Activated CD4-positive, alpha-beta T cell treated with anti-CD3 and anti-CD28 coated beads for 36 hours (primary cell): ENCODE measurements around the gene CYP2B6. TPM values are rescaled to one million over a fixed set of nuclear protein-coding genes. Genes with fewer than 3 reads are reported as not detected.
"Not testable (repeated sequence)": the region's sequence is repeated elsewhere in the genome, so short reads cannot be mapped to it uniquely, and the experiment has no call there.

ENCODE experiments used
- ATAC-seq: fragments of 200-7000 bp; cut with Tn5 transposase; one replicate; pipeline ENCODE4 v1.10.0; 2021; ENCODE audit warnings: mild to moderate bottlenecking, moderate library complexity
- CTCF ChIA-PET: fragments of 350-600 bp; sonication (Branson Sonifier 250); formaldehyde crosslinking; loops from one replicate; lab custom pipeline; 2021; ENCODE audit warnings: antibody characterized with exemption; lab: Charles Lee
- POLR2A ChIA-PET: fragments of 350-600 bp; sonication (Branson Sonifier 250); formaldehyde crosslinking; loops from one replicate; lab custom pipeline; 2021; ENCODE audit warnings: antibody characterized with exemption, inconsistent platforms; lab: Charles Lee
- DNase-seq: peaks from one replicate; pipeline ENCODE4 v3.0.0-alpha.2; 2020
- H3K27ac Mint-ChIP-seq: one replicate; pipeline ENCODE4 v1.8.0; 2021; ENCODE audit warnings: mixed read lengths
- H3K27me3 Mint-ChIP-seq: one replicate; pipeline ENCODE4 v1.8.0; 2021; ENCODE audit warnings: mixed read lengths
- H3K36me3 Mint-ChIP-seq: one replicate; pipeline ENCODE4 v1.8.0; 2021; ENCODE audit warnings: low read depth, mixed read lengths
- H3K4me1 Mint-ChIP-seq: one replicate; pipeline ENCODE4 v1.8.0; 2021; ENCODE audit warnings: mixed read lengths
- H3K4me3 Mint-ChIP-seq: one replicate; pipeline ENCODE4 v1.8.0; 2021; ENCODE audit warnings: mild to moderate bottlenecking, moderate library complexity, mixed read lengths
- H3K9me3 Mint-ChIP-seq: one replicate; pipeline ENCODE4 v1.8.0; 2021; ENCODE audit warnings: low read depth, mixed read lengths
- intact Hi-C, 2 experiments: fragments of 100-400 bp; cut with DNase I in 1 of 2; cut with micrococcal nuclease in 1 of 2; formaldehyde crosslinking; loops; one replicate each; pipeline versions ENCODE4 v1.14.2 to v1.15.1; 2022 to 2024; cut with DNase I, micrococcal nuclease
- total RNA-seq, 2 experiments: library from RNA; stranded (reverse); gene quantifications; one replicate each; pipeline ENCODE4 v1.2.3, GENCODE V29; 2021

CYP2B6 gene
- total RNA-seq, 2 experiments from 2014 or later = not detected

- intact Hi-C loops = no loop called here
- H3K27me3 Mint-ChIP-seq = peaks cover 5% of the 10 kb centered on the region
- no peak overlapping the region for H3K4me3 Mint-ChIP-seq
- no peak overlapping the region for H3K27ac Mint-ChIP-seq
- H3K9me3 Mint-ChIP-seq = no peaks in the 10 kb centered on the region
- no peak for ATAC-seq
- H3K36me3 Mint-ChIP-seq = no peaks in the 10 kb centered on the region
- ChIA-PET CTCF (no interaction called here), POLR2A (no interaction called here)
- no peak for DNase-seq
- no peaks in the 10 kb centered on the region for H3K4me1 Mint-ChIP-seq
Observed at GRCh38 chr19:41039806-41040205, 48.7 kb downstream of the CYP2B6 start.

GRCh38 chr19:41045095-41045494, 54.0 kb downstream of the CYP2B6 start:
- DNase-seq, H3K27me3 Mint-ChIP-seq, POLR2A ChIA-PET, intact Hi-C loops, H3K36me3 Mint-ChIP-seq, H3K4me1 Mint-ChIP-seq, H3K9me3 Mint-ChIP-seq, H3K4me3 Mint-ChIP-seq, ATAC-seq: not testable (repeated sequence)
- CTCF ChIA-PET = interaction anchor here (0.6 kb wide), 3 partner anchors 64 to 1121 kb away, joined by 3 to 4 read pairs (median 3); no protein-coding TSS in a partner anchor
- H3K27ac Mint-ChIP-seq = peak overlapping the region; percentile 27

- no peaks in the 10 kb centered on the region for H3K36me3 Mint-ChIP-seq
- POLR2A ChIA-PET = interaction anchor here (0.6 kb wide), 1 partner anchor 29 kb away, joined by 3 read pairs; no protein-coding TSS in a partner anchor
- peaks cover 15% of the 10 kb centered on the region for H3K27me3 Mint-ChIP-seq
- no peaks in the 10 kb centered on the region for H3K9me3 Mint-ChIP-seq
- ATAC-seq (no peak), DNase-seq (no peak)
- CTCF ChIA-PET = interaction anchor here (0.5 kb wide), 1 partner anchor 392 kb away, joined by 3 read pairs; no protein-coding TSS in a partner anchor
- intact Hi-C loops = no loop called here
- H3K4me1 Mint-ChIP-seq = no peaks in the 10 kb centered on the region
- no peak overlapping the region for H3K4me3 Mint-ChIP-seq
- H3K27ac Mint-ChIP-seq = no peak overlapping the region
Observed at GRCh38 chr19:41050426-41050825, 59.3 kb downstream of the CYP2B6 start.

GRCh38 chr19:41052162-41052561, 61.1 kb downstream of the CYP2B6 start:
- ATAC-seq, intact Hi-C loops, H3K9me3 Mint-ChIP-seq, POLR2A ChIA-PET, H3K36me3 Mint-ChIP-seq, H3K4me3 Mint-ChIP-seq, H3K27ac Mint-ChIP-seq, H3K4me1 Mint-ChIP-seq, DNase-seq: not testable (repeated sequence)
- CTCF ChIA-PET = interaction anchor here (0.6 to 0.7 kb wide), 2 partner anchors 87 to 303 kb away, joined by 3 read pairs; no protein-coding TSS in a partner anchor
- H3K27me3 Mint-ChIP-seq = peaks cover 19% of the 10 kb centered on the region

DNA sequence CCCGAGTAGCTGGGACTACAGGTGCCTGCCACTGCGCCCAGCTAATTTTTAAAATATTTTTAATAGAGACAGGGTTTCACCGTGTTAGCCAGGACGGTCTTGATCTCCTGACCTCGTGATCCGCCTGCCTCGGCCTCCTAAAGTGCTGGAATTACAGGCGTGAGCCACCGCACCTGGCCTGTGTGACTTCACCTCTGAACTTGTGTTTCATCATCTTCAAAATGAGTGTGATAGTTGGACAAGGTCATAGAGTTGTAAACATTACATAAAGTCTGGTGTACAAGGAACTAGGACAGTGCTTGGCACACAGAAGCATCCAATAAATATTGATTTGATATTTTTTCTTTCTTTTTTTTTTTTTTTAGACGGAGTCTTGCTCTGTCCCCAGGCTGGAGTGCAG, 62.2 kb downstream of the CYP2B6 start:
- DNase-seq, H3K9me3 Mint-ChIP-seq, H3K36me3 Mint-ChIP-seq, CTCF ChIA-PET, POLR2A ChIA-PET, intact Hi-C loops, H3K27ac Mint-ChIP-seq, H3K4me1 Mint-ChIP-seq, ATAC-seq, H3K4me3 Mint-ChIP-seq: not testable (repeated sequence)
- peaks cover 23% of the 10 kb centered on the region for H3K27me3 Mint-ChIP-seq

DNA sequence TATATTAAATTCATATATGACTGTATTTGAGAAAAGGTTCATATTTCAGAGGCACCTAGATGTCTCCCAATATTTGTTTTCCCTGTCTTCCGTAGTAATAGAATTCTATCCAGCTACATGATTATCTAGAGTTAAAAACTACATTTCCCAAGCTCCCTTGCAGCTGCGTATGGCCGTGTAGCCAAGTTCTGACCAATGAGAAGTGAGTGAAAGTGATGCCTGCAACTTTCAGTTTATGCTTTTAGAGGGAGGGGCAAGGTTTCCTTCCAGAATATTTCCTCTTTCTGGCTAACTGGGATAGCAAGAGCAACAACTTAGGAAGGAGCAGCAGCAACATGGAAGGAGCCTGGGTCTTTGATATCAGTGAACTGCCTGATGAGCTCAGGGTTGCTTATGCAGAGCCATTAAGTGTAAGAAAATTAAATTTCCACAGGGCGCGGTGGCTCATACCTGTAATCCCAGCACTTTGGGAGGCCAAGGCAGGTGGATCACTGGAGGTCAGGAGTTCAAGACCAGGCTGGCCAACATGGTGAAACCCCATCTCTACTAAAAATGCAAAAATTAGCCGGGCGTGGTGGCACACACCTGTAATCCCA, 74.0 kb downstream of the CYP2B6 start:
- Mint-ChIP-seq H3K4me1 (no peaks in the 10 kb centered on the region), H3K9me3 (no peaks in the 10 kb centered on the region), H3K27ac (no peak overlapping the region), H3K4me3 (no peak overlapping the region), H3K27me3 (peaks cover 12% of the 10 kb centered on the region), H3K36me3 (no peaks in the 10 kb centered on the region)
- DNase-seq (no peak), ATAC-seq (no peak)
- intact Hi-C loops = no loop called here
- ChIA-PET POLR2A (no interaction called here), CTCF (no interaction called here)

Other genes with a start within 250 kb of the CYP2B6 start
- 10 to 100 TPM; 15.0 to 18.0 TPM for gene ACTMAP, start 240.8 kb upstream of the CYP2B6 start, total RNA-seq
- gene SNRPA, start 240.1 kb upstream of the CYP2B6 start, total RNA-seq = 100 to 1,000 TPM; 245 to 465 TPM
- gene MIA, start 215.8 kb upstream of the CYP2B6 start, total RNA-seq = under 1 TPM in 1 of 2 experiments, not detected in 1; 0.57 TPM
- 10 to 100 TPM; 26.4 to 33.7 TPM for gene RAB4B, start 213.0 kb upstream of the CYP2B6 start, total RNA-seq
- gene EGLN2, start 192.1 kb upstream of the CYP2B6 start, total RNA-seq = 10 to 100 TPM; 85.6 to 86.6 TPM
- gene CYP2A6, start 140.8 kb upstream of the CYP2B6 start, total RNA-seq = not detected
- not detected for gene CYP2A7, start 109.1 kb upstream of the CYP2B6 start, total RNA-seq
- gene CYP2A13, start 97.2 kb downstream of the CYP2B6 start, total RNA-seq = not detected
- not detected for gene CYP2F1, start 123.2 kb downstream of the CYP2B6 start, total RNA-seq
- under 1 TPM; 0.46 to 0.84 TPM for gene CYP2S1, start 201.9 kb downstream of the CYP2B6 start, total RNA-seq
- under 1 TPM; 0.28 to 0.50 TPM for gene AXL, start 227.9 kb downstream of the CYP2B6 start, total RNA-seq